Right atrium auricular region (tissue), 2 donors: ENCODE data around the gene MICALL2. TPM values are rescaled to one million over a fixed set of nuclear protein-coding genes. Genes with fewer than 3 reads are reported as not detected.

ENCODE experiments used
- DNase-seq: peaks from one replicate; pipeline ENCODE4 v3.0.0-alpha.2; 2019; ENCODE audit warnings: low spot score
- H3K27ac ChIP-seq, 2 donors: fragments of 200-600 bp; sonication (generic); 1 replicate in 1 of 2; 2 replicates in 1 of 2; pipeline ENCODE4 v1.5.1; 2016 to 2019
- H3K27me3 ChIP-seq, 2 donors: fragments of 200-600 bp; sonication (generic); one replicate each; pipeline versions ENCODE4 v1.5.1 to v1.6.0; 2017 to 2019
- H3K36me3 ChIP-seq: fragments of 200-600 bp; sonication (generic); one replicate; pipeline ENCODE4 v1.5.1; 2016
- H3K4me1 ChIP-seq, 2 donors: fragments of 200-600 bp; sonication (generic); one replicate each; pipeline versions ENCODE4 v1.5.1 to v1.6.0; 2017 to 2019
- H3K4me3 ChIP-seq, 2 donors: fragments of 200-600 bp; sonication (generic); 1 replicate in 1 of 2; 2 replicates in 1 of 2; pipeline ENCODE4 v1.5.1; 2017 to 2019; ENCODE audit warnings: mild to moderate bottlenecking in 1 of 2, moderate library complexity in 1 of 2
- H3K9me3 ChIP-seq, 2 donors: fragments of 200-600 bp; sonication (generic); one replicate each; pipeline ENCODE4 v1.5.1; 2019
- total RNA-seq, 2 donors: library from RNA; depleted of rRNA; stranded (reverse); fragments of >200 nt; gene quantifications; one replicate each; pipeline ENCODE4 v1.1.0, GENCODE V29; 2016
- TF ChIP-seq, protein P1 (sequence below), 2 donors: fragments of 200-600 bp; sonication (generic); IDR thresholded peaks; one replicate each; pipeline ENCODE4 v1.5.1; 2019; ENCODE audit warnings: antibody characterized with exemption in 2 of 2

The MICALL2 gene
- total RNA-seq, 2 donors from 2014 or later: 3.6 to 9.4 TPM

DNA sequence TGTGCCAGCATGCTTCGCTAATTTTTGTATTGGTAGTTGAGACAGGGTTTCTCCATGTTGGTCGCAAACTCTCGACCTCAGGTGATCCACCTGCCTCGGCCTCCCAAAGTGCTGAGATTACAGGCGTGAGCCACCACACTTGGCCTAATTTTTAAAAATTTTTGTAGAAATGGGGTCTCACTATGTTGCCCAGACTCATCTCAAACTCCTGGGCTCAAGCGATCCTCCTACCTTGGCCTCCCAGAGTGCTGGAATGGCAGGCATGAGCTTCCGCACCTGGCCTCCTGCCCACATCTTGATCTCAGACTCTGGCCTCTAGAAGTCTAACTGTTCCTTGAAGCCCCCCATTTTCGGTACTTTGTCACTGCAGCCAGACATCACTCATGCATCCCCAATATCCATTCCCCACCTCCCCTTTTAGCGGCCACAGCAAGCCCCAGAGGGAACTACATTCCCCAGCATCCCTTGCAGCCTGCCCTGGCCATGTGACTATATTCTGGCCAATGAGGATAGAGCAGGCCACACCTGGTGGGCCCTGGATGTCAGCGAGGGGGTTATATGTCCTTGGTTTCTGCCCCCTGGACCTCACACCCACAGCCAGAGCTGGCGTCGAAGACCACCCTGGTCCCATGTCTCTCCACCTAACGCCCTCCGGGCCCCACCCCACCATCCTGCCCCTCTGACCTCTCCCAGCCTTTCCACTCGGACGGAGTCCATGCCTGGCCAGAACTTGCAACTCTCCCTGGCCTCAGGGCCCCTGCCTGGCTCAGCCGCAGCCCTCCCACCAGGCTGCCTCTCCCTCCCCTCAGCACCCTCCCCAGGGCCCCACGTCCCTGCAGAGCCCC lies 33.8 kb downstream of the MICALL2 start:
- Histone ChIP-seq H3K9me3 (no peaks in the 10 kb centered on the region), H3K27me3 (no peaks in the 10 kb centered on the region)
- TF ChIP-seq, protein P1, sequence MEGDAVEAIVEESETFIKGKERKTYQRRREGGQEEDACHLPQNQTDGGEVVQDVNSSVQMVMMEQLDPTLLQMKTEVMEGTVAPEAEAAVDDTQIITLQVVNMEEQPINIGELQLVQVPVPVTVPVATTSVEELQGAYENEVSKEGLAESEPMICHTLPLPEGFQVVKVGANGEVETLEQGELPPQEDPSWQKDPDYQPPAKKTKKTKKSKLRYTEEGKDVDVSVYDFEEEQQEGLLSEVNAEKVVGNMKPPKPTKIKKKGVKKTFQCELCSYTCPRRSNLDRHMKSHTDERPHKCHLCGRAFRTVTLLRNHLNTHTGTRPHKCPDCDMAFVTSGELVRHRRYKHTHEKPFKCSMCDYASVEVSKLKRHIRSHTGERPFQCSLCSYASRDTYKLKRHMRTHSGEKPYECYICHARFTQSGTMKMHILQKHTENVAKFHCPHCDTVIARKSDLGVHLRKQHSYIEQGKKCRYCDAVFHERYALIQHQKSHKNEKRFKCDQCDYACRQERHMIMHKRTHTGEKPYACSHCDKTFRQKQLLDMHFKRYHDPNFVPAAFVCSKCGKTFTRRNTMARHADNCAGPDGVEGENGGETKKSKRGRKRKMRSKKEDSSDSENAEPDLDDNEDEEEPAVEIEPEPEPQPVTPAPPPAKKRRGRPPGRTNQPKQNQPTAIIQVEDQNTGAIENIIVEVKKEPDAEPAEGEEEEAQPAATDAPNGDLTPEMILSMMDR (IDR thresholded peaks at IDR 0.05): no peak

DNA sequence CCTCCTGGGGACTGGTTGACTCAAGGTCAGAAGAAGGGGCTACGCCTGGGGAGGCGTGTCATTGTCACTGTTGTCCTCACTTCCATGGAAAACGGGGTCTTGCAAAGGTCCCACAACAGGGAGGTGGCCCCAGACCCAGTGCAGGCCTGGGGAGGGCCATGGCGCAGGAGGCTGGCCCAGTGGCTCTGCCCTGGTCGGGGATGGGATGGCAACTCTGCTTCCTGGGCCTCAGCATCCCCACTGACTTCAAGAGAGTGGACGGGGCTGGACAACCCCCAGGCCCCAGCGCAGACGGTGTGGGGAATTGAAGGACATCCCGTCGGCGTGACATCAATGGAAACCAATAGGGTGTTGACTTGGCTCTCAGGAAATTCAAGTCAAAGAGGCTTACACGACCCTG lies 35.2 kb downstream of the MICALL2 start:
- Histone ChIP-seq H3K27me3 (no peaks in the 10 kb centered on the region), H3K27ac (no peak overlapping the region), H3K9me3 (no peaks in the 10 kb centered on the region), H3K36me3 (no peaks in the 10 kb centered on the region), H3K4me3 (no peak overlapping the region), H3K4me1 (no peaks in the 10 kb centered on the region)
- TF ChIP-seq, protein P1 (IDR thresholded peaks at IDR 0.05): no peak
- DNase-seq: no peak

More for the DNA sequence above, 33.8 kb downstream of the MICALL2 start:
- Histone ChIP-seq H3K27ac (no peak overlapping the region), H3K4me1 (no peaks in the 10 kb centered on the region), H3K4me3 (no peak overlapping the region), H3K36me3 (no peaks in the 10 kb centered on the region)
- DNase-seq: no peak

DNA sequence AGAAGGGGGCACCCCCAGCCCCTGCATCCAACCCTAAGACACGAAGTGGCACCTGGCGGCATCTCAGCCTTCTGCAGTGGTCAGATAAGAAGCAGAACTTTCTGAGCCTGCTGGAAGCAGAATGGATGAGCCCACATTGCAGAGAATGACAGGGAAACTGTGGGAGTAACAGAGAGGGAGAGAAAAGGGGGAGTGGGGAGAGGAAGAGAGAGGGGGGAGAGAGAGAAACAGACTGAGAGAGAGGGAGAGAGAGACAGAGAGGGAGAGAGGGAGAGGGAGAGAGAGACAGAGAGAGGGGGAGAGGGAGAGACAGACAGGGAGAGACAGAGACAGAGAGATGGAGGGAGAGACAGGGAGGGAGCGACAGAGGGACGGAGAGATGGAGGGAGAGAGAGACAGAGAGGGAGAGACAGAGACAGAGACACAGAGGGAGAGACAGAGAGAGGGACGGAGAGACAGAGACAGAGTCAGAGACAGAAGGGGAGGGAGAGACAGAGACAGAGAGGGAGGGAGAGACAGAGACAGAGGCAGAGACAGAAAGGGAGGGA lies 35.9 kb downstream of the MICALL2 start:
- H3K27ac ChIP-seq: no peak overlapping the region
- no peak for DNase-seq
- H3K9me3 ChIP-seq: no peaks in the 10 kb centered on the region
- H3K36me3 ChIP-seq: no peaks in the 10 kb centered on the region
- no peaks in the 10 kb centered on the region for H3K27me3 ChIP-seq
- TF ChIP-seq, protein P1 (IDR thresholded peaks at IDR 0.05): no peak
- no peaks in the 10 kb centered on the region for H3K4me1 ChIP-seq
- no peak overlapping the region for H3K4me3 ChIP-seq

DNA sequence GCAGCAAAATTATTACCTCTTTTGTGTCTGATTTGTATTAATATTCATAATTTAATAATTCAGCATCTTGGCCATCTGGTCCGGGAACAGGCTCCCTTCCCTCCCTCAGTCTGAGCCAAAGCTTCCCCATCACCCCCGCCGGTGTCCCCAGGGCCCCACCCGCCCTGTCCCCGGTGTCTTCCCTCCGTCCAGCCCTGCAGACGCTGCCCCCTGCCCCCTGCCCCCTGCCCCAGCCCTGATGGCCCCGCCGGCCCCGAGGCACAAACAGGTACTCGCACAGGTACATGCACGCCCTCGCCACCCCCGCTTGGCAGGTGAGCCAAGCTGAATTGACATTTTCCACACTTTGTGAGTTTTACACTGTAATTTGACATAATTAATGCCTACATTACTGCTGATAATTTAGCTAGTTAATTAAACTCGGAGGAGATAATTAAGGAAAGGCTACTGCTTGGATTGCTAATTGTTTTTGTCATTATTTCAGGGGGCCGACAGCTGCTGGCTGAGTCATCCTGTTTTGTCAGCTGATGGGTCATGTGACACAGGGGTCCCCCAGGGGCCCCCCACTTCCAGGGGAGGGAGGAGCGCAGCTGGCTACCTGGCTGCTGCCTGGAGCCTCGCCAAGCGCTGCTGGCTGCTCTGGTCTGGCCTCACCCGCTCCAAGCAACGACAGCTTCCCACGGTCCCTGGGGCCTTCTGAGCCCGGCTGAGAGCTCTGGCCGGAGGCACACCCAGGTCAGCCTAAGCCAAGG lies 36.6 kb downstream of the MICALL2 start:
- no peak overlapping the region for H3K4me3 ChIP-seq
- H3K9me3 ChIP-seq: no peaks in the 10 kb centered on the region
- H3K27me3 ChIP-seq: no peaks in the 10 kb centered on the region
- no peak for DNase-seq
- H3K4me1 ChIP-seq: no peaks in the 10 kb centered on the region
- H3K27ac ChIP-seq: no peak overlapping the region
- TF ChIP-seq, protein P1 (IDR thresholded peaks at IDR 0.05): no peak
- no peaks in the 10 kb centered on the region for H3K36me3 ChIP-seq

DNA sequence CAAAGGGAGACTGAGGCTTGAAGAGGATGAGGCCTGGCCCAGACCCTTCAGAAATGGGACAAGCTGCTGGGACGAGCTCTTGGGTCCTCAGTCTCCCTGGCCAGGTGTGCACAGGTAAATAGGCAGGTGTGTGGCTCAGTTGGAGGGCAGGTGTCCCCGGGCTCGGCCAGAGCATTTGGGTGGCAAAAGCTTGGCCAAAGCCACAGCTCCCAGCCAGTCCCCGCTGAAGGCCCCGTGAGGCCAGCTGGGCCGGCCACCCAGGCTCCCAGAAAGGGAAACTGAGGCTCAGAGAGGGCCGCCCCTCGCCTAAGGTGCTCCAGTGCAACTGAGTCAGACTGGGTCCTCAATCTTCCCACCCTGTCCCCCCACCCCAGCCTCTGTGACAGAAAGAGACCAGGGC lies 37.3 kb downstream of the MICALL2 start:
- H3K27me3 ChIP-seq: no peaks in the 10 kb centered on the region
- no peak overlapping the region for H3K27ac ChIP-seq
- H3K9me3 ChIP-seq: no peaks in the 10 kb centered on the region
- TF ChIP-seq, protein P1 (IDR thresholded peaks at IDR 0.05): no peak
- no peak overlapping the region for H3K4me3 ChIP-seq
- no peak for DNase-seq
- H3K36me3 ChIP-seq: no peaks in the 10 kb centered on the region
- no peaks in the 10 kb centered on the region for H3K4me1 ChIP-seq
